OCI-LY7 (cell line): ENCODE data around the gene BICDL1. TPM values are rescaled to one million over a fixed set of nuclear protein-coding genes. Genes with fewer than 3 reads are reported as not detected.

Experiments used
- BruUV-seq: library from RNA; stranded (reverse); fragments of 400-500 nt; replicated peaks from 2 replicates; lab custom pipeline; 2021; lab: Mats Ljungman, UMichigan
- CTCF ChIA-PET: fragments of 300-600 bp; sonication (Branson Sonifier 250); formaldehyde crosslinking; loops from one replicate; lab custom pipeline; 2022; ENCODE audit warnings: antibody characterized with exemption; ENCODE audit not compliant: unreplicated experiment; lab: Charles Lee
- POLR2A ChIA-PET: fragments of 300-600 bp; sonication (Branson Sonifier 250); formaldehyde crosslinking; loops from one replicate; lab custom pipeline; 2022; ENCODE audit warnings: antibody characterized with exemption; lab: Charles Lee
- DNase-seq: peaks from one replicate; pipeline ENCODE4 v3.0.0-alpha.2; 2015; ENCODE audit warnings: low spot score
- H2AFZ ChIP-seq: fragments of 200-600 bp; sonication (generic), shearing (Covaris generic); 2 replicates; pipeline ENCODE4 v1.6.1; 2014; ENCODE audit warnings: mild to moderate bottlenecking, antibody characterized with exemption, low read length, moderate library complexity
- H3K27ac ChIP-seq: fragments of 200-600 bp; sonication (generic); 2 replicates; pipeline ENCODE4 v1.5.1; 2014; ENCODE audit warnings: mixed run types, low read depth, mild to moderate bottlenecking, moderate library complexity, low read length, inconsistent platforms; ENCODE audit not compliant: poor library complexity, severe bottlenecking
- H3K36me3 ChIP-seq: fragments of 200-600 bp; sonication (generic); 2 replicates; pipeline ENCODE4 v1.6.1; 2014; ENCODE audit warnings: mild to moderate bottlenecking, antibody characterized with exemption, low read length, moderate library complexity, mixed read lengths; ENCODE audit not compliant: insufficient read depth
- H3K4me1 ChIP-seq: fragments of 200-600 bp; sonication (generic); 2 replicates; pipeline ENCODE4 v1.5.1; 2014; ENCODE audit warnings: mild to moderate bottlenecking, low read length; ENCODE audit not compliant: insufficient read depth, poor library complexity, severe bottlenecking
- H3K4me2 ChIP-seq: fragments of 200-600 bp; sonication (generic); 2 replicates; pipeline ENCODE4 v1.6.1; 2014; ENCODE audit warnings: mild to moderate bottlenecking, low read length
- H3K4me3 ChIP-seq: fragments of 200-600 bp; sonication (generic); 2 replicates; pipeline ENCODE4 v1.5.1; 2014; ENCODE audit warnings: mild to moderate bottlenecking, low read depth, low read length; ENCODE audit not compliant: poor library complexity, severe bottlenecking
- H3K79me2 ChIP-seq: fragments of 200-600 bp; sonication (generic); 2 replicates; pipeline ENCODE4 v1.6.1; 2016; ENCODE audit warnings: low read depth, mild to moderate bottlenecking, low read length, moderate library complexity, mixed read lengths; ENCODE audit not compliant: insufficient read depth
- H3K9me2 ChIP-seq: fragments of 200-600 bp; sonication (generic); 2 replicates; pipeline ENCODE4 v1.6.1; 2016; ENCODE audit warnings: mild to moderate bottlenecking, low read length, mixed read lengths; ENCODE audit not compliant: insufficient read depth
- H3K9me3 ChIP-seq: fragments of 200-600 bp; sonication (generic); 2 replicates; pipeline ENCODE4 v1.6.1; 2014; ENCODE audit warnings: mild to moderate bottlenecking, mixed run types, low read length, mixed read lengths
- H4K20me1 ChIP-seq: fragments of 200-600 bp; sonication (generic); 2 replicates; pipeline ENCODE4 v1.6.1; 2014; ENCODE audit warnings: mild to moderate bottlenecking, antibody characterized with exemption, low read length, moderate library complexity, mixed read lengths; ENCODE audit not compliant: insufficient read depth
- CTCF ChIP-seq: fragments of 200-600 bp; sonication (generic); conservative IDR thresholded peaks from 2 replicates; pipeline ENCODE4 v1.5.1; 2014; ENCODE audit warnings: mild to moderate bottlenecking, antibody characterized with exemption, low read length, moderate library complexity, mixed read lengths
- EZH2phosphoT487 ChIP-seq: fragments of 200-600 bp; sonication (generic); IDR thresholded peaks from 2 replicates; pipeline ENCODE4 v1.6.1; 2018; ENCODE audit warnings: low read depth, borderline replicate concordance, mild to moderate bottlenecking, mixed run types, antibody characterized with exemption, low read length, moderate library complexity, mixed read lengths
- intact Hi-C: fragments of 100-400 bp; cut with micrococcal nuclease; formaldehyde crosslinking; loops from one replicate; pipeline ENCODE4 v1.10.0; 2022; ENCODE audit not compliant: unreplicated experiment
- total RNA-seq, 2 experiments: library from RNA; depleted of rRNA in 1 of 2; stranded (reverse); fragments of >200 nt in 1 of 2; shearing (Covaris generic) in 1 of 2; gene quantifications; 2 replicates each; pipeline ENCODE4 v1.2.3, GENCODE V29; 2014 to 2022

BICDL1 gene
- total RNA-seq, 2 experiments from 2014 or later = 6.5 to 22.6 TPM

DNA sequence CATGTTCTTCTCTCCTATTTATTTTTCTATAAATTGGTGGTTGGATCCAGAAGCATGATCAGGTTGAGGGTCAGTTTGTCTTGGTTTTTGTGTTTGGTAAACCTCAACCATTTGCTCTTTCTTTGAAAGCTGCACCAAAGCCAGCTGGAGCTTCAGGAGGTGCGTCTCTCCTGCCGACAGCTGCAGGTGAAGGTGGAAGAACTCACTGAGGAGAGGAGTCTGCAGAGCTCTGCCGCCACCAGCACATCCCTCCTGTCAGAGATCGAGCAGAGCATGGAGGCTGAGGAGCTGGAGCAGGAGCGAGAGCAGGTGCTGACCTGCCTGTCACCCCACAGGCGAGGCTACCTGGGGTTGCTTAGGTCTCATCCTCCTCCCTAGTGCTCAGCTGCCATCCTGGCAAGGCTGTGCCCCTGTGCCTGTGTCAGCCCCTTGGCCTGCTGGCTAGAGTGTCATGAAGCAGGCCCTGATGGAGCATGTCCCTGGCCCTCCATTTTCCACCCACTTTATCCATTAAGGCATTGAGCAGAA lies 82.5 kb downstream of the BICDL1 start:
- Histone ChIP-seq H3K27ac (no peak overlapping the region), H3K4me3 (no peak overlapping the region), H3K79me2 (no peaks in the 10 kb centered on the region), H3K9me2 (no peaks in the 10 kb centered on the region), H3K36me3 (peaks cover 13% of the 10 kb centered on the region), H3K9me3 (no peaks in the 10 kb centered on the region), H2AFZ (no peak overlapping the region), H4K20me1 (no peaks in the 10 kb centered on the region), H3K4me2 (no peak overlapping the region), H3K4me1 (no peaks in the 10 kb centered on the region)
- intact Hi-C loops = no loop called here
- ChIA-PET CTCF (no interaction called here), POLR2A (interaction anchor here (0.5 to 0.7 kb wide), 2 partner anchors 103 to 178 kb away, joined by 3 to 5 read pairs; no protein-coding TSS in a partner anchor)
- no peak for DNase-seq
- no TSS peak for BruUV-seq
- TF ChIP-seq CTCF (no peak), EZH2phosphoT487 (no peak)

DNA sequence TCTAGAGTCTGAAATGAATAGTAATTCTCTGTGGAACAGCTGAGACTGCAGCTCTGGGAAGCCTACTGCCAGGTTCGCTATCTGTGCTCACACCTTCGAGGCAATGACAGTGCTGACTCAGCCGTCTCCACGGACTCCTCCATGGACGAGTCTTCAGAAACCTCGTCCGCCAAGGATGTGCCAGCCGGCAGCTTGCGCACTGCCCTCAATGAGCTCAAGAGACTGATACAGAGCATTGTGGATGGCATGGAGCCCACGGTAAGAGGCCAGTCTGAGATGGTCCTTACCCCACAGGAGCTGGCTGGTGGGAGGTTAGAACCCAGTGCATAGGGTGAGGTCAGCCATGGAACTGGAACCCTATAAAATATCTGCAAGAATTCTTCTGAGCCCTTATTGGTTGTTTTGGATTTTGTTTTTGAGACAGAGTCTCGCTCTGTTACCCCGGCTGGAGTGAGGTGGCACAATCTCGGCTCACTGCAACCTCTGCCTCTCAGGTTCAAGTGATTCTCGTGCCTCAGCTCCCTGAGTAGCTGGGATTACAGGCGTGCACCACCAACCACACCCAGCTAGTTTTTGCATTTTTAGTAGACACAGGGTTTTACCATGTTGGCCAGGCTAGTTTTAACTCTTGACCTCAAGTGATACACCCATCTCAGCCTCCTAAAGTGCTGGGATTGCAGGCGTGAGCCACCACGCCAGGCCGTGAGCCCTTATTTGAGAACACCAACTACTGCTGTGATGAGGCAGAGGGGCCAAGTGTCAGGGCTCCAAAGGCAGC lies 83.6 kb downstream of the BICDL1 start:
- Histone ChIP-seq H3K4me2 (no peak overlapping the region), H3K27ac (no peak overlapping the region), H2AFZ (no peak overlapping the region), H4K20me1 (no peaks in the 10 kb centered on the region), H3K9me2 (no peaks in the 10 kb centered on the region), H3K4me3 (no peak overlapping the region), H3K9me3 (no peaks in the 10 kb centered on the region), H3K79me2 (no peaks in the 10 kb centered on the region), H3K36me3 (peaks cover 17% of the 10 kb centered on the region), H3K4me1 (no peaks in the 10 kb centered on the region)
- BruUV-seq = no TSS peak
- intact Hi-C loops = no loop called here
- no peak for DNase-seq
- TF ChIP-seq CTCF (no peak), EZH2phosphoT487 (no peak)
- CTCF ChIA-PET = interaction anchor here (0.6 kb wide), 1 partner anchor 65 kb away, joined by 3 read pairs; no protein-coding TSS in a partner anchor
- POLR2A ChIA-PET = interaction anchor here (0.5 to 1.4 kb wide), 3 partner anchors 13 to 177 kb away, joined by 3 to 5 read pairs (median 5); no protein-coding TSS in a partner anchor
